Lower lobe of right lung (tissue), 2 donors: Measurements from ENCODE around the gene ATP6AP1. TPM values are rescaled to one million over a fixed set of nuclear protein-coding genes. Genes with fewer than 3 reads are reported as not detected.
"Not testable (repeated sequence)": the region's sequence is repeated elsewhere in the genome, so short reads cannot be mapped to it uniquely, and the experiment has no call there.

Source experiments
- ATAC-seq, 2 donors: fragments of 200-7000 bp; cut with Tn5 transposase; one replicate each; pipeline ENCODE4 v1.9.1; 2020 to 2022; ENCODE audit warnings: mild to moderate bottlenecking in 2 of 2, moderate library complexity in 2 of 2
- DNase-seq: peaks from one replicate; pipeline ENCODE4 v3.0.0-alpha.2; 2020
- H3K27ac ChIP-seq: fragments of 200-600 bp; one replicate; pipeline ENCODE4 v1.8.0; 2022
- H3K27me3 ChIP-seq: fragments of 200-600 bp; one replicate; pipeline ENCODE4 v1.8.0; 2022; ENCODE audit warnings: low read depth
- H3K36me3 ChIP-seq: fragments of 200-600 bp; one replicate; pipeline ENCODE4 v1.8.0; 2022; ENCODE audit warnings: mild to moderate bottlenecking
- H3K4me1 ChIP-seq: fragments of 200-600 bp; one replicate; pipeline ENCODE4 v1.8.0; 2022
- H3K4me3 ChIP-seq: fragments of 200-600 bp; one replicate; pipeline ENCODE4 v1.8.0; 2022; ENCODE audit warnings: mild to moderate bottlenecking
- H3K9me3 ChIP-seq: fragments of 200-600 bp; one replicate; pipeline ENCODE4 v1.8.0; 2022
- CTCF ChIP-seq: fragments of 200-600 bp; IDR thresholded peaks from one replicate; pipeline ENCODE4 v1.8.0; 2022; ENCODE audit warnings: antibody characterized with exemption, mild to moderate bottlenecking
- intact Hi-C: fragments of 100-400 bp; cut with DNase I; formaldehyde crosslinking; loops from one replicate; pipeline ENCODE4 v1.11.0; 2022
- total RNA-seq: library from RNA; stranded (reverse); fragmentation: NEBNext Ultra II Directional; extraction: Animal tissue kit (Norgen Biotek cat#: 25700); gene quantifications from one replicate; pipeline ENCODE4 v1.2.1, GENCODE V29; 2021
- donor health status: DM: no; HTN: yes; CAD: no; lungs with severe emphysema.

Gene ATP6AP1
- total RNA-seq, 1 donor from 2014 or later: 235 TPM

- H3K9me3 ChIP-seq, H3K4me1 ChIP-seq, intact Hi-C loops, H3K4me3 ChIP-seq, H3K27ac ChIP-seq, H3K36me3 ChIP-seq, H3K27me3 ChIP-seq, DNase-seq: not testable (repeated sequence)
- ATAC-seq: peak; percentile 88 to 93
Observed at GRCh38 chrX:154389812-154390747, 38.4 kb upstream of the ATP6AP1 start.

GRCh38 chrX:154396363-154396762 lies 32.1 kb upstream of the ATP6AP1 start:
- H3K9me3 ChIP-seq, intact Hi-C loops, ATAC-seq, H3K27me3 ChIP-seq, DNase-seq: not testable (repeated sequence)
- Histone ChIP-seq H3K36me3 (peaks cover 25% of the 10 kb centered on the region), H3K27ac (peak overlapping the region; percentile 99), H3K4me1 (peaks cover 14% of the 10 kb centered on the region), H3K4me3 (peak overlapping the region; percentile 74)

- intact Hi-C loops: no loop called here
- peaks cover 14% of the 10 kb centered on the region for H3K4me1 ChIP-seq
- TF ChIP-seq CTCF: no peak
- ATAC-seq (peak; percentile 88 to 90), DNase-seq (peak; percentile 86)
- H3K27me3 ChIP-seq: no peaks in the 10 kb centered on the region
- no peaks in the 10 kb centered on the region for H3K9me3 ChIP-seq
- peak overlapping the region; percentile 99 for H3K27ac ChIP-seq
- peak overlapping the region; percentile 74 for H3K4me3 ChIP-seq
- peaks cover 27% of the 10 kb centered on the region for H3K36me3 ChIP-seq
Observed at GRCh38 chrX:154396973-154397887, 31.2 kb upstream of the ATP6AP1 start.

GRCh38 chrX:154397888-154398667 lies 30.4 kb upstream of the ATP6AP1 start, which contains the start of gene RPL10:
Gene RPL10 (plus strand): TSS chrX:154398377. CDS start chrX:154398520, 143 bp downstream.
- peak within 1 kb of the TSS; percentile 74 for H3K4me3 ChIP-seq
- ATAC-seq (peak; percentile 94 to 97), DNase-seq (peak; percentile 95)
- intact Hi-C loops: no loop called here
- H3K36me3 ChIP-seq: peaks cover 27% of the 10 kb centered on the region
- H3K27me3 ChIP-seq: no peaks in the 10 kb centered on the region
- H3K4me1 ChIP-seq: peaks cover 14% of the 10 kb centered on the region
- no peak for TF ChIP-seq CTCF
- peak within 1 kb of the TSS; percentile 99 for H3K27ac ChIP-seq
- H3K9me3 ChIP-seq: no peaks in the 10 kb centered on the region

- intact Hi-C loops: no loop called here
- Histone ChIP-seq H3K36me3 (peaks cover 27% of the 10 kb centered on the region), H3K9me3 (no peaks in the 10 kb centered on the region), H3K4me3 (peak overlapping the region; percentile 74), H3K27ac (peak overlapping the region; percentile 99), H3K27me3 (no peaks in the 10 kb centered on the region), H3K4me1 (peaks cover 14% of the 10 kb centered on the region)
- DNase-seq (peak; percentile 92), ATAC-seq (peak; percentile 73 to 83)
- peak; percentile 88 for TF ChIP-seq CTCF
Observed at GRCh38 chrX:154398668-154399526, 29.6 kb upstream of the ATP6AP1 start.
